ENCODE results near the gene SLC22A1. TPM values are rescaled to one million over a fixed set of nuclear protein-coding genes. Genes with fewer than 3 reads are reported as not detected.

The SLC22A1 gene
- total RNA-seq, 1 experiment from 2014 or later = 0.98 TPM

GRCh38 chr6:160134779-160135547, 13.3 kb downstream of the SLC22A1 start:
- POLR2A ChIA-PET = no interaction called here
- Histone ChIP-seq H3K4me3 (ENCODE audit: low read depth in 2 of 2, low read length in 2 of 2) (no peak overlapping the region), H3K36me3 (ENCODE audit: control insufficient read depth, insufficient read depth, low read length) (no peaks in the 10 kb centered on the region), H3K27me3 (ENCODE audit: control insufficient read depth, insufficient read depth, low read length) (no peaks in the 10 kb centered on the region), H3K27ac (ENCODE audit: low read length) (no peak overlapping the region), H3K9me3 (ENCODE audit: control insufficient read depth, insufficient read depth, low read depth, low read length) (no peaks in the 10 kb centered on the region), H3K4me1 (ENCODE audit: control insufficient read depth, insufficient read depth, low read length) (no peaks in the 10 kb centered on the region)
- BruUV-seq (replicated peaks) = no TSS peak
- intact Hi-C loops (cut with micrococcal nuclease; ENCODE audit: unreplicated experiment) (no loop called here), in situ Hi-C loops (cut with HindIII; ENCODE audit: low pct_unique_long_range_greater_than_20kb, low sequenced_read_pairs) (no loop called here)
- DNase-seq (ENCODE audit: low read depth, low spot score) (no peak), ATAC-seq (no peak)
- CTCF ChIA-PET = no interaction called here
- TF ChIP-seq CTCF (IDR thresholded peaks at IDR 0.05) (no peak), POLR2AphosphoS5 (IDR thresholded peaks at IDR 0.05; ENCODE audit: low read depth, low read length) (no peak), TCF7L2 (IDR thresholded peaks at IDR 0.05; ENCODE audit: low read depth, low read length) (no peak), REST (IDR thresholded peaks at IDR 0.05; ENCODE audit: insufficient read depth in 1 of 2, low read depth in 2 of 2, low read length in 1 of 2) (no peak), SIN3A (IDR thresholded peaks at IDR 0.05; ENCODE audit: borderline replicate concordance, insufficient read depth, low read depth, low read length) (no peak)

GRCh38 chr6:160135907-160136655, 14.5 kb downstream of the SLC22A1 start:
- no peaks in the 10 kb centered on the region for H3K36me3 ChIP-seq (ENCODE audit: control insufficient read depth, insufficient read depth, low read length)
- no peak overlapping the region for H3K4me3 ChIP-seq (ENCODE audit: low read depth in 2 of 2, low read length in 2 of 2)
- H3K9me3 ChIP-seq (ENCODE audit: control insufficient read depth, insufficient read depth, low read depth, low read length) = no peaks in the 10 kb centered on the region
- TF ChIP-seq SIN3A (IDR thresholded peaks at IDR 0.05; ENCODE audit: borderline replicate concordance, insufficient read depth, low read depth, low read length) (no peak), TCF7L2 (IDR thresholded peaks at IDR 0.05; ENCODE audit: low read depth, low read length) (no peak), CTCF (IDR thresholded peaks at IDR 0.05) (no peak), REST (IDR thresholded peaks at IDR 0.05; ENCODE audit: insufficient read depth in 1 of 2, low read depth in 2 of 2, low read length in 1 of 2) (no peak), POLR2AphosphoS5 (IDR thresholded peaks at IDR 0.05; ENCODE audit: low read depth, low read length) (no peak)
- intact Hi-C loops (cut with micrococcal nuclease; ENCODE audit: unreplicated experiment) (no loop called here), in situ Hi-C loops (cut with HindIII; ENCODE audit: low pct_unique_long_range_greater_than_20kb, low sequenced_read_pairs) (no loop called here)
- no TSS peak for BruUV-seq (replicated peaks)
- POLR2A ChIA-PET = no interaction called here
- no peaks in the 10 kb centered on the region for H3K4me1 ChIP-seq (ENCODE audit: control insufficient read depth, insufficient read depth, low read length)
- CTCF ChIA-PET = no interaction called here
- ATAC-seq = no peak
- no peak for DNase-seq (ENCODE audit: low read depth, low spot score)
- H3K27me3 ChIP-seq (ENCODE audit: control insufficient read depth, insufficient read depth, low read length) = no peaks in the 10 kb centered on the region
- no peak overlapping the region for H3K27ac ChIP-seq (ENCODE audit: low read length)

Data from Panc1 (cell line).